Hindlimb muscle (tissue), 1 donor: ENCODE measurements around the gene FCRL6. TPM values are rescaled to one million over a fixed set of nuclear protein-coding genes. Genes with fewer than 3 reads are reported as not detected.
A peak's percentile ranks its signal among the peaks of the same experiment; 100 is the strongest.

Experiments used
- DNase-seq: peaks from one replicate; pipeline ENCODE4 v3.0.0-alpha.2; 2013
- polyA plus RNA-seq: library from polyadenylated mRNA; unstranded; fragments of 120-200 nt; gene quantifications from one replicate; pipeline ENCODE4 v1.2.1, GENCODE V29; 2013; ENCODE audit not compliant: insufficient read length

Gene FCRL6
- polyA plus RNA-seq, 1 donor, result not detected

GRCh38 chr1:159799446-159799985 lies 2.6 kb upstream of the FCRL6 start:
- no peak for DNase-seq

GRCh38 chr1:159800177-159800930 lies 1.8 kb upstream of the FCRL6 start:
- no peak for DNase-seq

- DNase-seq, result no peak
Observed at GRCh38 chr1:159803956-159804689, 2.0 kb downstream of the FCRL6 start.

DNA sequence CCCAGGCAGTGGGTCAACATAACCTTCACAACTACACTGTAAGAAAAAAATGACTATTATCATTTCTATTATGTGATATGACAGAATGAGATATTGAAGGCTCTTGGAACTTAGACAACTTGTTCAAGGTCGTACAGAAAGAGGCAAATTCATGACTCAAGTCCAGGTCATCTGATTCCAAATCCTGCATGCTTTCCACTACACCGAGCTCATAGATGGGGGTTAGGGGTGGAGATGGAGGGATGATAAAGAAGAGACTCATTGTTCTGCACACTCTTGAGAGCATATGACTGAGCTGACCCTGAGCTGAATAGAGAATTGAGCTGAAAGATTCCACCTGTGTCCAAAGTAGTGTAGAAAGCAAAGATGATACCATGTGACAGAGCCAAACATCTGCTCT lies 2.8 kb downstream of the FCRL6 start:
- DNase-seq, result no peak

DNA sequence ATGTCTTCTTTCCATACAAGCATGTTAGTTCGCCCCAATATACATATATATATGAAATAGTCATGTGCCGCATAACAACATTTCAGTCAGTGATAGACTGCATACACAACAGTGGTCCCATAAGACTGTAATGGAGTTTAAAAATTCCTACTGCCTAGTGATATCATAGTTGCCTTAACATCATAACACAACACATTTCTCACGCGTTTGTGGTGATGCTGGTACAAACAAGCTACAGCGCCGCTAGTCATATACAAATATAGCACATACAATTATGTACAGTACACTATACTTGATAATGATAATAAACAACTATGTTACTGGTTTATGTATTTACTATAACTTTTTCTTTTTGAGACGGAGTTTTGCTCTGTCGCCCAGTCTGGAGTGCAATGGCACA lies 13.8 kb downstream of the FCRL6 start:
- DNase-seq, result no peak

- no peak for DNase-seq
Observed at GRCh38 chr1:159817276-159818041, 15.3 kb downstream of the FCRL6 start.

GRCh38 chr1:159821171-159821867 lies 19.2 kb downstream of the FCRL6 start:
- DNase-seq, result no peak

DNA sequence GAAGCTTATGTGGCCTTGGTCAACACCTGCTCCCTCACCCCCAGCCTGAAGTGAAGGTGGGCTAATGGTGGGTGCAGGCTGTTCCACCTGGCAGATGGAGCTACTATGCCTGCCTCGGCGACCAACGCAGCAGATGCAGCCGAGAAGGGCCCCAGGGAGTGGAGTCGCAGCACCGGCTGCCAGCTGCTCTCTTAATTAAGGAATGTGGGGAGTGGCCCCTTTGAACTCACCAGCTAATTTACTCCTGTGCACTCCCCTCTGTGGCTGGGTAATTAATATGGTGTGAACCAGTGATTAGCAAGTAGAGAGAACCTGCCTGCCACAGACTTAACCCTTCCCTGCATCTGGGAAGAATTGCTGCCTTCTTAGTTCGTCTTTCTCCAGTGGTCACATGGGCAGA lies 21.2 kb downstream of the FCRL6 start:
- no peak for DNase-seq

GRCh38 chr1:159825564-159825963 lies 23.4 kb downstream of the FCRL6 start:
- DNase-seq, result no peak

- DNase-seq, result no peak
Observed at GRCh38 chr1:159826441-159827101, 24.4 kb downstream of the FCRL6 start, which contains the start of gene SLAMF8. TSS of gene SLAMF8 (plus strand) at chr1:159826873. CDS start at chr1:159826899, 26 bp downstream.

GRCh38 chr1:159827102-159827490 lies 24.9 kb downstream of the FCRL6 start:
- no peak for DNase-seq

- DNase-seq, result no peak
Observed at GRCh38 chr1:159827549-159827948, 25.4 kb downstream of the FCRL6 start.

DNA sequence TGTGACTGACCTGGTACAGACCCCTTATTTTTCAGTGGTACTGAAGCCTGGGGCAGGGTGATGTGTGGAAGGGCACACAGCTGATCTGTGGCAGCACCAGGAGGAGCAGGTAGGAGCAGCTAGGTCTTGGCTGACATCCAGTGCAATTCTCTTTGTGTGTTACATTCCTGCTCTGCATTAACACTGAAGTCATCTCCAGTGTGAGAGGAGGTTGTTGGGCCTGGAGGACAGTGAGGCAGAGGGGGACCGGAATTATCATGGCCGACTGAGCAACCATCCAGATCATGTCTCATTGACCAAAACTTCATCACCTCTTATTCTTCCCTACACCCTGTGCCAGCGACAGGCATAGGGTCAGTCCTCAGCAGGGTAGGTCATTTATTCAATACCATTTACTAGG lies 26.0 kb downstream of the FCRL6 start:
- no peak for DNase-seq

- no peak for DNase-seq
Observed at GRCh38 chr1:159828581-159829272, 26.6 kb downstream of the FCRL6 start.

DNA sequence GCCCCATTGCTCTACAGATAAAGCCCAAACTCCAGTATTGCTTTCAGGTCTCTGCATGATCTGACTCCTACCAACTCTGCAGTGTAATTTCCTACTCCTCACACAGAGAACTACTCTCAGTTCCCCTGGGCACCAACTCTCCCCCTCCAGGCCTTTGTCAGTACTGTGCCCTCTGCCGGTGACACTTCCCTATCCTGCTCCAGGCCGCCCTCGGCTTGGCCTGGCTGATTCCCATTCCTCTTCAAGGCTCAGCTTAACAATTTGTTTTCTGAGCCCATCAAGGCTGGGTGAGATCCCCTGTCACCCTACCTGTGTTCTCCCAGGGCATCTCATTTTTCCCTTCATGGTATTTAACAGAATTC lies 27.1 kb downstream of the FCRL6 start:
- no peak for DNase-seq

DNA sequence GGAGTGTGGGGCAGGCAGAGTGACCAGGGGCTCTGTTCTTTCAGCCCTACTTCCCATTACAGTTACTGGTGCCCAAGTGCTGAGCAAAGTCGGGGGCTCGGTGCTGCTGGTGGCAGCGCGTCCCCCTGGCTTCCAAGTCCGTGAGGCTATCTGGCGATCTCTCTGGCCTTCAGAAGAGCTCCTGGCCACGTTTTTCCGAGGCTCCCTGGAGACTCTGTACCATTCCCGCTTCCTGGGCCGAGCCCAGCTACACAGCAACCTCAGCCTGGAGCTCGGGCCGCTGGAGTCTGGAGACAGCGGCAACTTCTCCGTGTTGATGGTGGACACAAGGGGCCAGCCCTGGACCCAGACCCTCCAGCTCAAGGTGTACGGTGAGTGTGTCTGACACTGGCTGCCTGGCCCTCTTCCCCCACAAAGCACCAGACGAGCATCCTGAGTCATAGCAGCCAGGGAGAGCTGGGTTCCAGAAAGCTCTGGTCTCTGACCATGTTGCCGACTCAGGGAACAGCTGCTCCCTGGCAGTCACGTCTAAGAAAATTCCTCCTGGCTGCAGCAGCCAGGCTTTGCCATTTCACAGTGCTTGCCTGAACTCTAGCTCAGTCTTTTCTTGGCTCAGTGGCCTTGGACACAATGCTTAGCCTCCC lies 27.8 kb downstream of the FCRL6 start:
- peak; percentile 27 for DNase-seq

DNA sequence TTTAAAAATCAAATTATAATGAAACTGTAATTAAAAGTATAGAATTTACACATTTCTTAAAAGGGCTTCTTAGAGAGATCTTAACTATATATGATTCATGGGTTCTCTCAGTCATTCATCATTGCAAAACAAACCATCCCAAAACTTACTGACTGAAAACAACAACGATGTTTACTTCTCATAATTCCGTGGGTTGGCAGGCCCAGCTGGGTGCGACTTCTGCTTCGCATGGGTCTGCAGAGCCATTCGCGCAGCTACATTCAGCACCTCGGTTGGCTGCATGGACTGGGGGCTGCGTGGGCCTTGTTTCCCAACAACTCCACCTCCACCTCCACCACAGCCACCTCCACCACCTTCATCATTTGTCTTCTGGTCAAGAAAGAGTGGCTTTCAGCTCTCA lies 28.6 kb downstream of the FCRL6 start:
- no peak for DNase-seq

GRCh38 chr1:159831412-159832141 lies 29.4 kb downstream of the FCRL6 start:
- DNase-seq, result no peak

DNA sequence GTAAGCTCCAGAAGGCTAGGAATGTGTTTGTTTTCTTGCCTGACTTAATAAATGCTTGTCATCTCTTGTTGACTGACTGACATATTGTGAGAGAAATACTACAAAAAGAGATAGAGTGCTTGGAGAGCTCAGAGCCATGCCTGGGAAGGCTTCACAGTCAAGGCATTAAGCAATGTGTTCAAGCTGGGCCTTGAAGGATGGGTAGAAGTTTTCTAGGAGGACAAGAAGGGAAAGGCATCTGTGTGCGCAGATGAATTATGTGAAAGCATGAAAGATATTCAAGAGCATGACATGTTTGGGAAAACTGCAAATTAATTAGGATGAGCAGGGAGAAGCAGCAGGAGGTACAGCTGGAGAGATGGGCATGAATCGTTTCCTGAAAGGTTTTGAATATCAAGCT lies 30.1 kb downstream of the FCRL6 start:
- DNase-seq, result no peak

GRCh38 chr1:159835356-159835755 lies 33.2 kb downstream of the FCRL6 start:
- DNase-seq, result no peak
